Measurements from ENCODE around the gene PSEN1. TPM values are rescaled to one million over a fixed set of nuclear protein-coding genes. Genes with fewer than 3 reads are reported as not detected.

The PSEN1 gene
- total RNA-seq, 4 donors from 2014 or later = 46.5 to 90.9 (median 62.0) TPM

- no peak overlapping the region for H3K4me3 ChIP-seq
- no peak for DNase-seq (ENCODE audit: low spot score in 2 of 2)
- no peaks in the 10 kb centered on the region for H3K4me1 ChIP-seq
- no peaks in the 10 kb centered on the region for H3K9me3 ChIP-seq
- H3K36me3 ChIP-seq = peaks cover 27% of the 10 kb centered on the region
- TF ChIP-seq CTCF (IDR thresholded peaks at IDR 0.05) (no peak), POLR2A (IDR thresholded peaks at IDR 0.05) (no peak), POLR2AphosphoS5 (IDR thresholded peaks at IDR 0.05) (no peak), EP300 (IDR thresholded peaks at IDR 0.05) (no peak)
- no peaks in the 10 kb centered on the region for H3K27me3 ChIP-seq
- no peak overlapping the region for H3K27ac ChIP-seq
- WGBS = 60% methylated on average over 6 of the region's 7 CpGs
These were observed 127.3 kb downstream of the PSEN1 start for GRCh38 chr14:73263606-73264005.

GRCh38 chr14:73264080-73264884, 128.0 kb downstream of the PSEN1 start:
- Histone ChIP-seq H3K27ac (no peak overlapping the region), H3K9me3 (no peaks in the 10 kb centered on the region), H3K36me3 (peaks cover 30% of the 10 kb centered on the region), H3K4me3 (no peak overlapping the region), H3K27me3 (no peaks in the 10 kb centered on the region), H3K4me1 (no peaks in the 10 kb centered on the region)
- WGBS = 93% methylated on average over 20 of the region's 23 CpGs
- DNase-seq (ENCODE audit: low spot score in 2 of 2) = peak in 1 of 2 donors; percentile 67
- TF ChIP-seq CTCF (IDR thresholded peaks at IDR 0.05) (no peak), POLR2AphosphoS5 (IDR thresholded peaks at IDR 0.05) (no peak), EP300 (IDR thresholded peaks at IDR 0.05) (no peak), POLR2A (IDR thresholded peaks at IDR 0.05) (no peak)

- no peak overlapping the region for H3K27ac ChIP-seq
- WGBS = 85% methylated on average over 17 of the region's 18 CpGs
These were observed 128.8 kb downstream of the PSEN1 start for GRCh38 chr14:73264885-73265720.

GRCh38 chr14:73265721-73266046, 129.4 kb downstream of the PSEN1 start:
- TF ChIP-seq POLR2AphosphoS5 (IDR thresholded peaks at IDR 0.05) (no peak), POLR2A (IDR thresholded peaks at IDR 0.05) (no peak), CTCF (IDR thresholded peaks at IDR 0.05) (no peak), EP300 (IDR thresholded peaks at IDR 0.05) (no peak)
- Histone ChIP-seq H3K4me3 (no peak overlapping the region), H3K36me3 (peaks cover 20% of the 10 kb centered on the region), H3K4me1 (peaks cover 3% of the 10 kb centered on the region), H3K9me3 (no peaks in the 10 kb centered on the region), H3K27me3 (no peaks in the 10 kb centered on the region), H3K27ac (no peak overlapping the region)
- DNase-seq (ENCODE audit: low spot score in 2 of 2) = peak in 1 of 2 donors; percentile 11
- WGBS = 97% methylated on average over 3 of the region's 3 CpGs

More at GRCh38 chr14:73264885-73265720, 128.8 kb downstream of the PSEN1 start:
- Histone ChIP-seq H3K27me3 (no peaks in the 10 kb centered on the region), H3K9me3 (no peaks in the 10 kb centered on the region), H3K4me1 (peaks cover under 1% of the 10 kb centered on the region), H3K4me3 (no peak overlapping the region), H3K36me3 (peaks cover 26% of the 10 kb centered on the region)
- TF ChIP-seq POLR2AphosphoS5 (IDR thresholded peaks at IDR 0.05) = no peak
- TF ChIP-seq CTCF (IDR thresholded peaks at IDR 0.05) = no peak
- no peak for TF ChIP-seq EP300 (IDR thresholded peaks at IDR 0.05)
- TF ChIP-seq POLR2A (IDR thresholded peaks at IDR 0.05) = no peak
- DNase-seq (ENCODE audit: low spot score in 2 of 2) = peak in 1 of 2 donors; percentile 74

- no peaks in the 10 kb centered on the region for H3K27me3 ChIP-seq
- H3K4me3 ChIP-seq = no peak overlapping the region
- H3K27ac ChIP-seq = no peak overlapping the region
- H3K9me3 ChIP-seq = no peaks in the 10 kb centered on the region
- peaks cover 17% of the 10 kb centered on the region for H3K36me3 ChIP-seq
- peaks cover 3% of the 10 kb centered on the region for H3K4me1 ChIP-seq
- WGBS = 81% methylated on average over 7 of the region's 7 CpGs
- no peak for TF ChIP-seq EP300 (IDR thresholded peaks at IDR 0.05)
- no peak for TF ChIP-seq POLR2A (IDR thresholded peaks at IDR 0.05)
- TF ChIP-seq POLR2AphosphoS5 (IDR thresholded peaks at IDR 0.05) = no peak
- no peak for TF ChIP-seq CTCF (IDR thresholded peaks at IDR 0.05)
- no peak for DNase-seq (ENCODE audit: low spot score in 2 of 2)
These were observed 130.0 kb downstream of the PSEN1 start for GRCh38 chr14:73266317-73266716.

Data from suprapubic skin (tissue), 4 donors.